ENCODE results near the gene PDZD7.
"Not testable (repeated sequence)": the region's sequence is repeated elsewhere in the genome, so short reads cannot be mapped to it uniquely, and the experiment has no call there.

Gene PDZD7

DNA sequence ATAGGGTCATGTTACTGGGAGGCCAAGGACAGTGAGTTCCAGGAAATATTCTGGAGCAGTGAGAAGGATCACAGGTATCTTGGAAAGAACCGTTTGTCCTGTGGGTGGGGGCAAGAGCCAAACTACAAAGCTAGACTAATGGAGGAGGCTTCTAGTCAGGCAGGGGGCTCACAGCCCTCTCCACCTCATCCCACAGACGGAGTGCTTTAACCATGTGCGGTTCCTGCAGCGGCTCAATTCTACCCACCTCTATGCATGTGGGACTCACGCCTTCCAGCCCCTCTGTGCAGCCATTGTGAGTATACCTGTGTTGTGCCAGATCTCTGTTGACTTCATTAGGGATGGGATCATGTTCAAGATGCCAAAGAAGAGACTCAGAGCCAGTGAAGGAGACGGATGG lies 53.5 kb downstream of the PDZD7 start:
- H4K91ac ChIP-seq (ENCODE audit: low read length) = no peak overlapping the region
- H2BK5ac ChIP-seq (ENCODE audit: low read depth, low read length, poor library complexity, severe bottlenecking) = no peak overlapping the region
- H2BK120ac ChIP-seq (ENCODE audit: low read depth, low read length) = no peak overlapping the region
- H2AFZ ChIP-seq (ENCODE audit: low read depth, low read length) = no peak overlapping the region
- H3K9me3 ChIP-seq (ENCODE audit: control insufficient read depth, low read length) = no peaks in the 10 kb centered on the region
- no peak overlapping the region for H3K4me2 ChIP-seq (ENCODE audit: low read length, poor library complexity, severe bottlenecking)
- no peak overlapping the region for H3K14ac ChIP-seq (ENCODE audit: low read length in 2 of 2)
- H3K9ac ChIP-seq (ENCODE audit: low read length) = no peak overlapping the region
- H2BK15ac ChIP-seq (ENCODE audit: low read depth, poor library complexity, severe bottlenecking) = no peak overlapping the region
- 96% methylated on average over 6 of the region's 6 CpGs for WGBS
- no peak overlapping the region for H3K4me3 ChIP-seq (ENCODE audit: insufficient read depth in 1 of 2, low read depth in 1 of 2, low read length in 2 of 2)
- no peak overlapping the region for H3K27ac ChIP-seq (ENCODE audit: low read length, poor library complexity, severe bottlenecking)
- no peak for DNase-seq
- peaks cover 36 to 44% of the 10 kb centered on the region in 2 experiments for H3K36me3 ChIP-seq (ENCODE audit: control insufficient read depth in 1 of 2, insufficient read depth in 2 of 2, low read depth in 1 of 2, low read length in 2 of 2)
- H3K23ac ChIP-seq (ENCODE audit: low read length in 2 of 2) = no peak overlapping the region
- no peak overlapping the region for H4K8ac ChIP-seq (ENCODE audit: low read length)
- H3K79me1 ChIP-seq (replicated peaks; ENCODE audit: low read length, poor library complexity, severe bottlenecking) = peaks cover 4% of the 10 kb centered on the region
- no peaks in the 10 kb centered on the region for H3K27me3 ChIP-seq (ENCODE audit: control insufficient read depth in 1 of 2, insufficient read depth in 1 of 2, low read length in 2 of 2)
- no peak overlapping the region for H2AK5ac ChIP-seq (ENCODE audit: low read length, severe bottlenecking)
- no peak overlapping the region for H3K18ac ChIP-seq (ENCODE audit: low read depth in 1 of 2, low read length in 2 of 2)
- no peak overlapping the region for H2BK12ac ChIP-seq (ENCODE audit: low read length in 2 of 2)
- H3K4ac ChIP-seq (ENCODE audit: low read depth in 1 of 2, low read length in 2 of 2) = no peak overlapping the region
- peaks cover 3% of the 10 kb centered on the region for H3K4me1 ChIP-seq (ENCODE audit: control insufficient read depth, insufficient read depth, low read depth, low read length)

DNA sequence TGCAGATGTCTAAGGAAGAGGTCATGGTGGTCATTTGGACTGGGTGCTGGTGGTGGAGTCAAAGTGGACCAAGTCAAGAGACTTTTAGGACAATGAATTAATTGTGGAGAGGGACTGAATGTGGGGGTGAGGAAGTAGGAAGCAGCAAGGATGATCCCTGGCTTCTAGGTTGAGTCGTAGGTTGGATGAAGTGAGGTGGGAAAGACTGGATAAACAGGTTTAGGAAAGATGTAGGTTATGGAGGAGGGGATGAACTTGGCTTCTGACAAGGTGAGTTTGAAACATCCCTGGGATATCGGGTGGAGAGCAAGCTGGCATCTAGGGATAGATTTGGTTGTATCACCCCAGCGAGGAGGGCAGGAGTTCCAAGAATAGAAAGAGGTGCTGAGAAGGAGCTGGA lies 54.0 kb downstream of the PDZD7 start:
- H2AK5ac ChIP-seq (ENCODE audit: low read length, severe bottlenecking) = no peak overlapping the region
- H2BK5ac ChIP-seq (ENCODE audit: low read depth, low read length, poor library complexity, severe bottlenecking) = no peak overlapping the region
- H3K14ac ChIP-seq (ENCODE audit: low read length in 2 of 2) = no peak overlapping the region
- H3K23ac ChIP-seq (ENCODE audit: low read length in 2 of 2) = no peak overlapping the region
- peaks cover 4% of the 10 kb centered on the region for H3K79me1 ChIP-seq (replicated peaks; ENCODE audit: low read length, poor library complexity, severe bottlenecking)
- DNase-seq = no peak
- no peak overlapping the region for H4K91ac ChIP-seq (ENCODE audit: low read length)
- no peak overlapping the region for H2BK12ac ChIP-seq (ENCODE audit: low read length in 2 of 2)
- H3K4me1 ChIP-seq (ENCODE audit: control insufficient read depth, insufficient read depth, low read depth, low read length) = peaks cover 7% of the 10 kb centered on the region
- H2AFZ ChIP-seq (ENCODE audit: low read depth, low read length) = no peak overlapping the region
- no peak overlapping the region for H3K4me2 ChIP-seq (ENCODE audit: low read length, poor library complexity, severe bottlenecking)
- no peaks in the 10 kb centered on the region for H3K27me3 ChIP-seq (ENCODE audit: control insufficient read depth in 1 of 2, insufficient read depth in 1 of 2, low read length in 2 of 2)
- no peak overlapping the region for H2BK120ac ChIP-seq (ENCODE audit: low read depth, low read length)
- H3K4ac ChIP-seq (ENCODE audit: low read depth in 1 of 2, low read length in 2 of 2) = no peak overlapping the region
- H3K18ac ChIP-seq (ENCODE audit: low read depth in 1 of 2, low read length in 2 of 2) = no peak overlapping the region
- H3K9ac ChIP-seq (ENCODE audit: low read length) = no peak overlapping the region
- H2BK15ac ChIP-seq (ENCODE audit: low read depth, poor library complexity, severe bottlenecking) = no peak overlapping the region
- no peak overlapping the region for H3K27ac ChIP-seq (ENCODE audit: low read length, poor library complexity, severe bottlenecking)
- no peak overlapping the region for H3K4me3 ChIP-seq (ENCODE audit: insufficient read depth in 1 of 2, low read depth in 1 of 2, low read length in 2 of 2)
- 87% methylated on average over 3 of the region's 3 CpGs for WGBS
- no peaks in the 10 kb centered on the region for H3K9me3 ChIP-seq (ENCODE audit: control insufficient read depth, low read length)
- no peak overlapping the region for H4K8ac ChIP-seq (ENCODE audit: low read length)
- peaks cover 36 to 44% of the 10 kb centered on the region in 2 experiments for H3K36me3 ChIP-seq (ENCODE audit: control insufficient read depth in 1 of 2, insufficient read depth in 2 of 2, low read depth in 1 of 2, low read length in 2 of 2)

DNA sequence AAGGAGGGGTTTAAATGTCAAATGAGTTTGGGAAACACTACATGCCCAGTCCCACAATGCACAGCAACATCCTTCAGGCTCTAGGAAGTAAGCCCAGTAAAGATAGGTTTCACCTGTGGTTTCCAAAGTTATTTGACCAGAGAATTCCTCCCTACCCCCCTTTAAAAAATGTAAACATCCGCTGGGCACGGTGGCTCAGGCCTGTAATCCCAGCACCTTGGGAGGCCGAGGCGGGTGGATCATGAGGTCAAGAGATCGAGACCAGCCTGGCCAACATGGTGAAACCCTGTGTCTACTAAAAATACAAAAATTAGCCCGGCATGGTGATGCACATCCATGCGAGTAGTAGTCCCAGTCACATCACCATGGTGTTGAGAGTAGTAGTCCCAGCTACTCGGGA lies 55.5 kb downstream of the PDZD7 start:
- not testable (repeated sequence) for H3K18ac ChIP-seq (ENCODE audit: low read depth in 1 of 2, low read length in 2 of 2); H2AK5ac ChIP-seq (ENCODE audit: low read length, severe bottlenecking); H2BK12ac ChIP-seq (ENCODE audit: low read length in 2 of 2); H3K27me3 ChIP-seq (ENCODE audit: control insufficient read depth in 1 of 2, insufficient read depth in 1 of 2, low read length in 2 of 2); H3K27ac ChIP-seq (ENCODE audit: low read length, poor library complexity, severe bottlenecking); H3K4me3 ChIP-seq (ENCODE audit: insufficient read depth in 1 of 2, low read depth in 1 of 2, low read length in 2 of 2); H2BK15ac ChIP-seq (ENCODE audit: low read depth, poor library complexity, severe bottlenecking); H3K9ac ChIP-seq (ENCODE audit: low read length); H3K14ac ChIP-seq (ENCODE audit: low read length in 2 of 2); H3K4ac ChIP-seq (ENCODE audit: low read depth in 1 of 2, low read length in 2 of 2); H2AFZ ChIP-seq (ENCODE audit: low read depth, low read length); H3K4me2 ChIP-seq (ENCODE audit: low read length, poor library complexity, severe bottlenecking); H4K91ac ChIP-seq (ENCODE audit: low read length); H3K9me3 ChIP-seq (ENCODE audit: control insufficient read depth, low read length); H2BK5ac ChIP-seq (ENCODE audit: low read depth, low read length, poor library complexity, severe bottlenecking); H3K23ac ChIP-seq (ENCODE audit: low read length in 2 of 2); H4K8ac ChIP-seq (ENCODE audit: low read length); H2BK120ac ChIP-seq (ENCODE audit: low read depth, low read length); H3K79me1 ChIP-seq (replicated peaks; ENCODE audit: low read length, poor library complexity, severe bottlenecking); DNase-seq
- WGBS = 85% methylated on average over 8 of the region's 8 CpGs
- Histone ChIP-seq H3K36me3 (ENCODE audit: control insufficient read depth in 1 of 2, insufficient read depth in 2 of 2, low read depth in 1 of 2, low read length in 2 of 2) (peaks cover 23 to 36% of the 10 kb centered on the region in 2 experiments), H3K4me1 (ENCODE audit: control insufficient read depth, insufficient read depth, low read depth, low read length) (peaks cover 22% of the 10 kb centered on the region)

DNA sequence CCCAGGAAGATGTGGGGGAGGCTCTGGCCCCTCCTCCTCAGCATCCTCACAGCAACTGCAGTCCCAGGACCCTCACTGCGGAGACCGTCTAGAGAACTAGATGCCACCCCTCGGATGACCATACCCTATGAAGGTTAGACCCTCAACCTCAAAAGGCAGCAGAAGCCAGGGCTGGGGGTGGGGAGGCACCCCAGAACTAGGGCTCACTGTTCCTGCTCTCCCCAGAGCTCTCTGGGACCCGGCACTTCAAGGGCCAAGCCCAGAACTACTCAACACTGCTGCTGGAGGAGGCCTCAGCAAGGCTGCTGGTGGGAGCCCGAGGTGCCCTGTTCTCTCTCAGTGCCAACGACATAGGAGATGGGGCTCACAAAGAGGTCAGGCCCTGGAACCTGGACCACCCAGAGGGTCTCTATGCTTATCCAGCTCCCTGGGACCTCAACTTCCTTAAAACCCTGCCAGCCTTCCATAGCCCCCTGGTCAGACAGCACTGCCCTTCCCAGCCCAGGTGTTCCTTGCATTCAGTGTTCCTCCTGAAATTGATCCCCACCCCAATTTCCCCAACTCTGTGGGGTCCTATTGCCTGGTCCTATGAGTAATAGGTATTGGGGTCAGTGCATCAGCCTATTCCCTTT lies 57.9 kb downstream of the PDZD7 start:
- Histone ChIP-seq H4K91ac (ENCODE audit: low read length) (no peak overlapping the region), H3K4me1 (ENCODE audit: control insufficient read depth, insufficient read depth, low read depth, low read length) (peaks cover 34% of the 10 kb centered on the region), H3K9ac (ENCODE audit: low read length) (no peak overlapping the region), H3K9me3 (ENCODE audit: control insufficient read depth, low read length) (no peaks in the 10 kb centered on the region), H3K14ac (ENCODE audit: low read length in 2 of 2) (no peak overlapping the region), H2AFZ (ENCODE audit: low read depth, low read length) (no peak overlapping the region), H2BK120ac (ENCODE audit: low read depth, low read length) (no peak overlapping the region), H3K4me3 (ENCODE audit: insufficient read depth in 1 of 2, low read depth in 1 of 2, low read length in 2 of 2) (no peak overlapping the region), H3K4ac (ENCODE audit: low read depth in 1 of 2, low read length in 2 of 2) (no peak overlapping the region), H2BK12ac (ENCODE audit: low read length in 2 of 2) (no peak overlapping the region), H3K36me3 (ENCODE audit: control insufficient read depth in 1 of 2, insufficient read depth in 2 of 2, low read depth in 1 of 2, low read length in 2 of 2) (peaks cover 5 to 14% of the 10 kb centered on the region in 2 experiments), H3K23ac (ENCODE audit: low read length in 2 of 2) (no peak overlapping the region), H2BK15ac (ENCODE audit: low read depth, poor library complexity, severe bottlenecking) (no peak overlapping the region), H3K27me3 (ENCODE audit: control insufficient read depth in 1 of 2, insufficient read depth in 1 of 2, low read length in 2 of 2) (no peaks in the 10 kb centered on the region), H4K8ac (ENCODE audit: low read length) (no peak overlapping the region), H2BK5ac (ENCODE audit: low read depth, low read length, poor library complexity, severe bottlenecking) (no peak overlapping the region), H3K27ac (ENCODE audit: low read length, poor library complexity, severe bottlenecking) (no peak overlapping the region), H3K18ac (ENCODE audit: low read depth in 1 of 2, low read length in 2 of 2) (no peak overlapping the region), H2AK5ac (ENCODE audit: low read length, severe bottlenecking) (no peak overlapping the region), H3K79me1 (replicated peaks; ENCODE audit: low read length, poor library complexity, severe bottlenecking) (no peaks in the 10 kb centered on the region), H3K4me2 (ENCODE audit: low read length, poor library complexity, severe bottlenecking) (no peak overlapping the region)
- DNase-seq = no peak
- 95% methylated on average over 6 of the region's 6 CpGs for WGBS

Measured in mesenchymal stem cell (in vitro differentiated cells and primary cell).